Adrenal gland (tissue), 12 donors: ENCODE results near the gene HBM. TPM values are rescaled to one million over a fixed set of nuclear protein-coding genes. Genes with fewer than 3 reads are reported as not detected.
A peak's percentile ranks its signal among the peaks of the same experiment; 100 is the strongest.
"Not testable (repeated sequence)": the region's sequence is repeated elsewhere in the genome, so short reads cannot be mapped to it uniquely, and the experiment has no call there.

ENCODE experiments used
- DNase-seq, 7 donors: peaks; one replicate each; pipeline ENCODE4 v3.0.0-alpha.2; 2019 to 2020
- H3K27ac ChIP-seq, 5 donors: fragments of 200-600 bp; sonication (generic) in 4 of 5; 1 replicate in 3 of 5; 2 replicates in 2 of 5; pipeline versions ENCODE4 v1.5.1 to v1.8.0; 2016 to 2020; ENCODE audit warnings: mild to moderate bottlenecking in 1 of 5
- H3K27me3 ChIP-seq: fragments of 200-600 bp; 2 replicates; pipeline ENCODE4 v1.8.0; 2021
- H3K36me3 ChIP-seq, 2 donors: fragments of 200-600 bp; replicated peaks in 1 of 2; 1 replicate in 1 of 2; 2 replicates in 1 of 2; pipeline versions ENCODE4 v1.5.1 to v1.8.0; 2018 to 2022
- H3K4me1 ChIP-seq, 2 donors: fragments of 200-600 bp; replicated peaks in 1 of 2; 1 replicate in 1 of 2; 2 replicates in 1 of 2; pipeline versions ENCODE4 v1.5.1 to v1.8.0; 2018 to 2021
- H3K4me3 ChIP-seq, 4 donors: fragments of 200-600 bp; sonication (generic) in 3 of 4; one replicate each; pipeline ENCODE4 v1.5.1; 2016 to 2018
- H3K9me3 ChIP-seq, 3 donors: fragments of 200-600 bp; sonication (generic) in 1 of 3; replicated peaks in 1 of 3; 1 replicate in 2 of 3; 2 replicates in 1 of 3; pipeline versions ENCODE4 v1.5.1 to v1.8.0; 2016 to 2021
- CTCF ChIP-seq, 6 experiments: fragments of 450-650 bp in 4 of 6; fragments of 200-600 bp in 2 of 6; sonication (generic) in 1 of 6; IDR thresholded peaks; 1 replicate in 5 of 6; 2 replicates in 1 of 6; pipeline versions ENCODE4 v1.5.1 to v1.8.0; 2016 to 2021; ENCODE audit warnings: antibody characterized with exemption in 6 of 6, mild to moderate bottlenecking in 2 of 6, moderate library complexity in 1 of 6
- POLR2A ChIP-seq, 2 donors: fragments of 450-650 bp; IDR thresholded peaks; one replicate each; pipeline ENCODE4 v1.6.1; 2017; ENCODE audit warnings: antibody characterized with exemption in 2 of 2, mild to moderate bottlenecking in 2 of 2, moderate library complexity in 1 of 2
- WGBS, 4 donors: extraction: QIAGEN DNeasy Blood & Tissue Kit in 2 of 4; methylation state at CpG; one replicate each; pipeline versions ENCODE4 v1.1.5 to v1.1.7; 2013 to 2017; 5-methylcytosine and 5-hydroxymethylcytosine counted together
- intact Hi-C, 2 donors: fragments of 100-400 bp; cut with DNase I; formaldehyde crosslinking; loops; one replicate each; pipeline versions ENCODE4 v1.14.1 to v1.15.0; 2022 to 2023
- polyA plus RNA-seq, 3 donors: library from polyadenylated mRNA; stranded (reverse); fragments of 200-250 nt in 2 of 3; fragments of 350-450 nt in 1 of 3; fragmentation: Illumina TruSeq in 1 of 3; extraction: RNeasy Lipid Tissue Mini Kit (QIAGEN cat#74804) in 1 of 3; gene quantifications; one replicate each; pipeline ENCODE4 v1.2.3, GENCODE V29; 2013 to 2014
- total RNA-seq, 9 donors: library from RNA; depleted of rRNA in 4 of 9; stranded (reverse); fragments of >200 nt in 4 of 9; fragments of 120-200 nt in 1 of 9; fragmentation: NEBNext Ultra II Directional in 1 of 9; extraction: Animal tissue kit (Norgen Biotek cat#: 25700) in 1 of 9; gene quantifications; one replicate each; pipeline versions ENCODE4 v1.1.0 to v1.2.4, GENCODE V29; 2013 to 2023
- donor health status: healthy with polysubstance abuse.
- donor health status: Bipolar disorder and iron deficiency.
- donor health status: DM: yes; HTN: yes; CAD: no.
- donor health status: DM: no; HTN: no; CAD: no.
- donor health status: DM: no; HTN: no; CAD: no.
- donor health status: DM: yes; HTN: yes; CAD: no.

The HBM gene
- total and polyA plus RNA-seq, 12 donors, result 0.53 to 30.2 (median 0.61) TPM; not detected in 9

GRCh38 chr16:154217-155030 is 11.4 kb upstream of the HBM start:
- 2 to 6% (median 2%) methylated on average over 9 to 53 of the region's 59 CpGs for WGBS, 4 donors
- no peaks in the 10 kb centered on the region for H3K9me3 ChIP-seq
- no peak for TF ChIP-seq POLR2A (IDR thresholded peaks at IDR 0.05)
- TF ChIP-seq CTCF (IDR thresholded peaks at IDR 0.05), result no peak
- peaks cover 5% of the 10 kb centered on the region for H3K27me3 ChIP-seq
- H3K36me3 ChIP-seq, result no peaks in the 10 kb centered on the region
- H3K27ac ChIP-seq, result no peak overlapping the region
- intact Hi-C loops, result no loop called here
- peaks cover 6 to 10% of the 10 kb centered on the region in 2 donors for H3K4me1 ChIP-seq
- peak overlapping the region in 1 of 4 donors; percentile 56 for H3K4me3 ChIP-seq
- DNase-seq, result peak in 2 of 7 donors; percentile 5 to 26

- 64 to 69% (median 67%) methylated on average over 7 of the region's 7 CpGs for WGBS, 4 donors
- Histone ChIP-seq H3K36me3 (no peaks in the 10 kb centered on the region), H3K4me3 (peak overlapping the region in 1 of 4 donors; percentile 56), H3K9me3 (no peaks in the 10 kb centered on the region), H3K4me1 (peaks cover 6 to 10% of the 10 kb centered on the region in 2 donors), H3K27ac (no peak overlapping the region), H3K27me3 (peaks cover 5% of the 10 kb centered on the region)
- TF ChIP-seq POLR2A (IDR thresholded peaks at IDR 0.05) (no peak), CTCF (IDR thresholded peaks at IDR 0.05) (no peak)
- intact Hi-C loops, result no loop called here
- DNase-seq, result no peak
Observed at GRCh38 chr16:155031-155398, 10.8 kb upstream of the HBM start.

- Histone ChIP-seq H3K27ac (no peak overlapping the region), H3K27me3 (peaks cover 5% of the 10 kb centered on the region), H3K9me3 (no peaks in the 10 kb centered on the region), H3K4me3 (no peak overlapping the region), H3K4me1 (peaks cover 5 to 9% of the 10 kb centered on the region in 2 donors), H3K36me3 (no peaks in the 10 kb centered on the region)
- WGBS, 4 donors, result 44 to 62% (median 58%) methylated on average over 6 of the region's 6 CpGs
- TF ChIP-seq CTCF (IDR thresholded peaks at IDR 0.05), result no peak
- no peak for TF ChIP-seq POLR2A (IDR thresholded peaks at IDR 0.05)
- intact Hi-C loops, result no loop called here
- no peak for DNase-seq
Observed at GRCh38 chr16:159136-159849, 6.5 kb upstream of the HBM start.

- intact Hi-C loops, result not testable (repeated sequence)
Observed at GRCh38 chr16:160242-160641, 5.5 kb upstream of the HBM start.

More at GRCh38 chr16:160242-160641, 5.5 kb upstream of the HBM start:
- not testable (repeated sequence) for H3K27me3 ChIP-seq, H3K4me3 ChIP-seq, H3K9me3 ChIP-seq, H3K36me3 ChIP-seq, H3K4me1 ChIP-seq, H3K27ac ChIP-seq, DNase-seq
- 62 to 78% (median 65%) methylated on average over 6 to 20 of the region's 20 CpGs; no CpG with 5 or more reads in 1 of the 4 donors for WGBS, 4 donors
